GM08714 (cell line): ENCODE data around the gene TBRG4.

Experiments used
- H3K4me3 ChIP-seq: fragments of 200-500 bp; sonication (Bioruptor generic); 2 replicates; pipeline ENCODE4 v1.5.1; 2014; ENCODE audit warnings: mild to moderate bottlenecking, low read length, inconsistent platforms
- ZNF274 ChIP-seq: IDR thresholded peaks from 2 replicates; pipeline ENCODE4 v1.6.1; 2012; ENCODE audit warnings: mild to moderate bottlenecking, low read depth, low read length

Gene TBRG4

DNA sequence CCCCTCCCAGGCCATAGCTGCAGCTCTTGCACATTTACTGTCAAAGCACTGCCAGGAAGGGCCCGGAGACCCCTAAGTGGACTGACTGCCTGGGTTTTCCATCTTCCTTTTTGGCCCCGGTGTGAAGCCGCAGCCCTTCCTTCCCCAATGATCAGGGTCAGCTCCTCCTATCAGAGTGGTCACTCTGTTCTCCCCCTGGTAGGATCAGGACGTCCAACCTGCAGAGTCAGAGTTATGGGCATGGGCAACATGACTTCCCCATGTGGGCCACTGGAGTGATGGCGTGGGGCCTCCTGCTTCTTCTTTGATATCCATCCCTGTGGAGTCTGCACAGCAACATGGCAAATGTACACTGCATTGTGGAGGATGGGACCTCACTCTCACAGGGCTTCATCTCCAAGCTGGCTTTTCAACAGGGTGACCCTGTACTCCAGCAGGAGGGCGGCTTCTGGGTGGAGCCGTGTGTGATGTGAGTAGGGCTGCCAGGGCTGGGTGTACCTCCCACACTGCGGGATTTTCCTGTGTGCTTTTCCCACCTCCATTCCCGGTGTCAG, 39.7 kb upstream of the TBRG4 start:
- TF ChIP-seq ZNF274 = no peak
- no peak overlapping the region for H3K4me3 ChIP-seq

GRCh38 chr7:45150199-45150598, 38.7 kb upstream of the TBRG4 start:
- no peak for TF ChIP-seq ZNF274
- no peak overlapping the region for H3K4me3 ChIP-seq

DNA sequence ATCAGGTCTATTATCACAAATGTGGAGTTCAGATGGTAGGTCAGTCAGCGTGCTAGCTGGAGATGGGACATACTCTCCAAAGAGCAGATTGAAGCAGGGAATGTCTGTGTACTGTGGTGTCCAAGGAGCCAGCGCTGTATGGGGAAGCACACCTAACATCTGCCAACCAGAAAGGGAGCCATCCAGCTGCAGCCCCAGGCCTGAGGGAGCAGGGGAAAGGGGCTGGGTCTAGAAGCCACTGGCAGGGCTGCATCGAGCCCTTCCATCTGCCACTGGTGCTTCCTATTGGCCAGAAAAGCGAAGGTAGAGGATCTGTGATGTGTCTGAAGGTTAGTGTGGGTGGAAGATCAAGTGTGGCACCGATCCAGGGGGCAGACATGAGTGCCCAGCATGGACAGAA, 38.1 kb upstream of the TBRG4 start:
- H3K4me3 ChIP-seq = no peak overlapping the region
- TF ChIP-seq ZNF274 = no peak

- H3K4me3 ChIP-seq = no peak overlapping the region
- TF ChIP-seq ZNF274 = no peak
Measured at GRCh38 chr7:45148653-45148973, 37.1 kb upstream of the TBRG4 start.

- no peak overlapping the region for H3K4me3 ChIP-seq
- no peak for TF ChIP-seq ZNF274
Measured at GRCh38 chr7:45147858-45148652, 36.6 kb upstream of the TBRG4 start.

GRCh38 chr7:45146531-45147379, 35.3 kb upstream of the TBRG4 start:
- no peak for TF ChIP-seq ZNF274
- H3K4me3 ChIP-seq = no peak overlapping the region

- no peak for TF ChIP-seq ZNF274
- H3K4me3 ChIP-seq = no peak overlapping the region
Measured at GRCh38 chr7:45145881-45146280, 34.4 kb upstream of the TBRG4 start.

DNA sequence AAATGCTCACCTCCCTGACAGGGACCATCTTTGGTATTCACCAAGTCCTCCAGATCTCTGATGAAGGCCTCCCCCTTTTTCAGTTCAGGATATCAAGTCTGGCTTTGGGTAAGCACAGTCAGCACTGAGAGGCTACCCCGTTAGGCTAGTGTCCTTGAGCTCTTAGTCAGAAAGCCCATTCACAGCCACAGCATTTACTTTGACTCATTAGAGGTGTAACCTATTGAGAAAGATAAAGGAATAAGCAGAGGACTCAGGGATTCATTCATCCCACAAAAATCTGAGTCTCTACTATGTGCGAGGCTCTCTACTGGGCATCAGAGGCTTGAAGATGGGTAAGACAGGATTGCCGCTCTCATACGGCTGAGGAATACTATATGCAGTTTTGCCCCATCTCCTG, 32.1 kb upstream of the TBRG4 start:
- no peak overlapping the region for H3K4me3 ChIP-seq
- no peak for TF ChIP-seq ZNF274

GRCh38 chr7:45140827-45141226, 29.3 kb upstream of the TBRG4 start:
- no peak for TF ChIP-seq ZNF274
- H3K4me3 ChIP-seq = no peak overlapping the region; the same call in 1 of the 2 replicates

- TF ChIP-seq ZNF274 = no peak
- H3K4me3 ChIP-seq = no peak overlapping the region
Measured at GRCh38 chr7:45138433-45139267, 27.2 kb upstream of the TBRG4 start.

DNA sequence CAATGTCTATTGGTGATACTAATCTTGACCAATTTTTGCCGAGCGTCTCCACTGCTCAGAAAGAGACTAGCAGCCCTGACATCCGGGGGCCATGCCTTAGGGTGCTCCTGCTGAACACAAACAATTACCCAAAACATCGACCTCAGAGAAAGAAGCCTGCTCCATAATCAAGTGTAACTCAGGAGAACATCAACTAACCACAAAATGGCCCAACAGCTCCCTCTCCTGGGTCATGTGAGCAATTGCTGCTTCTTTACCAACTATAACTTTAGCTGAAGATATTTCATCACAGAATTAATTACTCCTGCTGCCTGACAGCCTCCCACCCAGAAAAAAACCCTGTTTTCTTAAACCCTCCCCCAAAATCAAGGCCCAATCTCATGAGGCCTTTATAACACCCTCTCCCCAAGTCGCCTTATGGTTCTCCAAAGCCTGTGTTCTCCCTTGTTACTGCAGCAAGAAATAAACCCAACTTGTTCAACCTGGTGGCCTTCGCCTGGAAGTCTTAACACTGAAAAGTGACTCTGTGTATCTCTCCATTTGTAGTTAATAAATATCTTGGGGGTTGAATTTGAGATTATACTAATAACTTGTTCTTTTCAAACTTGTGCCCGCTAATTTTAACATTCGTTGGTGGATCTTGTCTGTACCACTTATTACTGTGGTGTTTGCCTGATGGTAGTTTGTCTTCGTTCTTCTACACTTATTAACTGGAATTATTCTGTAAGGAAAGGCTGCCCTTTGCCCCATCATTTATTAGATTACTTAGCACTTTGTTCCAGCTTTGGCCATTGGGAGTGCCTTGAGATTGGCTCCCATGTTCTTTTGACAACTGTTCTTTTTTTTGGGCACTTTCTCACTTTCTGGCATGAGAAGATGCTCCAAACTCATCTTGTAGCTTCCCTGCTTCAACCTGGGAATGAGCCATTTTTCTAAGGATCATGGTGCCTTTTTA, 24.9 kb upstream of the TBRG4 start:
- no peak for TF ChIP-seq ZNF274
- H3K4me3 ChIP-seq = no peak overlapping the region

GRCh38 chr7:45133877-45134276, 22.4 kb upstream of the TBRG4 start:
- H3K4me3 ChIP-seq = no peak overlapping the region
- no peak for TF ChIP-seq ZNF274

DNA sequence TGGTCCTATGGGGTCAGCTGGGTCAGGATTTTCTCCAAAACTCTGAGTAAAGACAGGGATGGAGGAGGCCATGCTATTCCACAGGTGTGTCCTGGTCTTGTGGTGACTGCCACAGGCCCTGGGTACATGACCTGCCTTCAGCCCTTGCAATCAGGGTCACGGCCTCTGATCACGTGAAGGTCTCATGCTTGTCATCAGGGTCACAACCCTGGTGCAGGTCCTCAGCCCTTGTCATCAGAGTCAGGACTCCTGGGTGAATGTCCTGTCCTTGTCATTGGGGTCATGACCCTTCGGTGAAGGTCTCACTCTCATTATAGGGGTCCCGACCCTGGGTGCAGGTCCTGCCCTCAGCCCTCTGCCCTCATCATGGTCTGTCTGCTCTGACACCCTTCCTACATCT, 21.9 kb upstream of the TBRG4 start:
- no peak for TF ChIP-seq ZNF274
- no peak overlapping the region for H3K4me3 ChIP-seq
